LNCaP clone FGC (cell line): ENCODE data around the gene ARHGEF3.

Experiments used
- DNase-seq: peaks from one replicate; pipeline ENCODE4 v3.0.0-alpha.2; 2011; ENCODE audit warnings: low read depth
- H3K4me3 ChIP-seq: 2 replicates; pipeline ENCODE4 v1.5.1; 2011; ENCODE audit warnings: mild to moderate bottlenecking, low read depth, low read length, control low read depth
- TF ChIP-seq, protein P1 (sequence below): IDR thresholded peaks from 2 replicates; pipeline ENCODE4 v1.5.1; 2012; ENCODE audit warnings: mild to moderate bottlenecking; ENCODE audit not compliant: control insufficient read depth, insufficient read depth; ENCODE audit errors: extremely low read depth

ARHGEF3 gene

DNA sequence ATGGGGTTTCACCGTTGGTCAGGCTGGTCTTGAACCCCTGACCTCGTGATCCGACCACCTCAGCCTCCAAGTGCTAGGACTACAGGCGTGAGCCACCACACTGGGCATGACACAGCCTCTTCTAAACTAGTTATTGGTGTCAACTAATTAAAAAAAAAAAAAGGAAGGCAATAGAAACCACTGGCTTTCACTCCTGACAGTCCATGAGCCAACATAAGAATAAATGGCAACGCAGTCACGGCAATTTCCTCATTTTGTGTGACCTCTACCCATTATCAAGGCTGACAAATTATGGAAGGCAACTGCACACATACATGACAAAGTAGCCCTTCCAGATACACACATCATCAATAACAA lies 5.9 kb downstream of the ARHGEF3 start:
- DNase-seq = no peak
- H3K4me3 ChIP-seq = no peak overlapping the region
- TF ChIP-seq, protein P1, sequence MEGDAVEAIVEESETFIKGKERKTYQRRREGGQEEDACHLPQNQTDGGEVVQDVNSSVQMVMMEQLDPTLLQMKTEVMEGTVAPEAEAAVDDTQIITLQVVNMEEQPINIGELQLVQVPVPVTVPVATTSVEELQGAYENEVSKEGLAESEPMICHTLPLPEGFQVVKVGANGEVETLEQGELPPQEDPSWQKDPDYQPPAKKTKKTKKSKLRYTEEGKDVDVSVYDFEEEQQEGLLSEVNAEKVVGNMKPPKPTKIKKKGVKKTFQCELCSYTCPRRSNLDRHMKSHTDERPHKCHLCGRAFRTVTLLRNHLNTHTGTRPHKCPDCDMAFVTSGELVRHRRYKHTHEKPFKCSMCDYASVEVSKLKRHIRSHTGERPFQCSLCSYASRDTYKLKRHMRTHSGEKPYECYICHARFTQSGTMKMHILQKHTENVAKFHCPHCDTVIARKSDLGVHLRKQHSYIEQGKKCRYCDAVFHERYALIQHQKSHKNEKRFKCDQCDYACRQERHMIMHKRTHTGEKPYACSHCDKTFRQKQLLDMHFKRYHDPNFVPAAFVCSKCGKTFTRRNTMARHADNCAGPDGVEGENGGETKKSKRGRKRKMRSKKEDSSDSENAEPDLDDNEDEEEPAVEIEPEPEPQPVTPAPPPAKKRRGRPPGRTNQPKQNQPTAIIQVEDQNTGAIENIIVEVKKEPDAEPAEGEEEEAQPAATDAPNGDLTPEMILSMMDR = no peak

DNA sequence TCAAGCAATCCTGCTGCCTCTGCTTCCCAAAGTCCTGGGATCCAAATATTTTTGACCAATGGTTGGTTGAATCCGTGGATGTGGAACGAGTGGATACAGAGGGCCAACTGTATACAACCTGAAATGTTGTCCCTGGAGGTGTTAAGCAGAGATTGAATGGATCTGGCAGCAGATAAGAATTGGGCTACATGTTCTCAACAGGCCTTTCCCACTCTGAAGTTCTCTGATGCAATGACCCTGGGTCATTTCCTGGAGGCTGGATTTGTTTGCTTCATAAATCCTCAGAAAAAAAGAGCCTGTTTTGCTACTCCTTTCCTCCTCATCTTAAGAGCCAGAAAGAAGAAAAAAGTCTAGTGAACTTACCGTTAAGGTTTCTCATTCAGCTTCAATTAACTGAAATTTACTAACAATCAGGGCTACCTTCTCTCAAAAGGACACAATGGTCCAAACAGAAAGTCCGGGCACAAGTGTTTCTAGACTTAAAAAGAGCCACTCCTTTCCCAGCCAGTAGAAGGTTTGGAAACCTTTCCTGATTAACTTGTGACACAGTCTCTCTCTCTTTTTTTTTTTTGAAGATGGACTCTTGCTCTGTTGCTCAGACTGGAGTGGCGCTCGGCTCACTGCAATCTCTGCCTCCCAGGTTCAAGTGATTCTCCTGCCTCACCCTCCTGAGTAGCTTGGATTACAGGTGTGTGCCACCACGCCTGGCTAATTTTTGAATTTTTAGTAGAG lies 6.5 kb downstream of the ARHGEF3 start:
- TF ChIP-seq, protein P1 = no peak
- no peak overlapping the region for H3K4me3 ChIP-seq
- DNase-seq = no peak

DNA sequence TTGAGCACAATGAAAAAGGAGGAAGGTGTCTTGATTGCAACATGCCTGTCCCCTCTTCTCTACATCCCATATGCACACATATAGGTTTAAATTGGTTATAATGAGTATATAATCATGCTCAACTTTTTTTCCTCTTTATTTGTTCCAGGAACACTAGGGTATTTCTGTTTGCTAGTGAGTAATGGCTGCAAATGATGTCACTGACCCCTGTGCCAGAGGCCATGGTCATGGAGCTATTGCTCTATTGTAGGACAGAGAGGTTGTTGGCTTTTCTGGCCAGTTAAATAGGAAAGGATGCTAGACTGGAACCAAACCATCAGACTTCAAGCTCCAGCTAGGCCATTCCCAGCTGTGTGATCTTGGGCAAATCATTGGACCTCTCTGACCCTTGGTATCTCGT lies 9.6 kb downstream of the ARHGEF3 start:
- no peak for DNase-seq
- no peak overlapping the region for H3K4me3 ChIP-seq
- TF ChIP-seq, protein P1 = no peak

DNA sequence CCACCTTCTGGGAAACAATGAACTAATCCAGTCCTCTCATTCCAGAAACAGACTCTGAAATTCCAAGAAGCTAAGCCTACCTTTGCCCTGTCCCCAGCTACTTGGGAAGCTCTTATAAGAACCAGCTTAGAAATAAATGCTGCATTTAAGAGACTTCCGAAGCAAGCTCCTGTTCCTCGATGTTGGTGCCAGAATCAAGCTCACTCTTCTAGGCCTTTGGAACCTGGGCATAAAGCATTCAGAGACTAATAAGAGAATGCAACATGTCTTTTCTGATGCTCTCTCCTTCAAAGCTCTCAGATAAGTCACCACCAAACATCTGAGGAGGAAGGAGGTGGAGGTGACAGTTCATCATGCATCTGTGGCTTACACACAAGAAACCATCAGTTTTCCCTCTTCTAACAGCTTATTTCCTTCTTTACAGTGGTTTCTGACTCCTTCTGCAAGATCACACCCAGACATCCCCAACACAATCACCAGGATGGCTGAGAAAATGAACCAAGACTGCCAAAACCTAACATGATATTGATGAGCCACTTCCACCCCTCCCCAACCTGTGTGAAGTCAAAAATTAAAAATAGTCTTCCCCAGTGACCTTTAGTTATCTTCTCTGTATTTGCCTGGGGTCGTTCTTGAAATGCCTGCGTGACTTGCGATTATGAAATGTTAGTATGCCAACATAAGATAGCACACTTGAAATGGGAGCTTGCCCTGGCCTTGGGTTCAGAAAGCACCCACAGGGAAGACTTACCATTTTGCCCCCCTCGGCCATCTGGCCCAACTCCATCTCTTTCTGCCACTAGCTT lies 11.5 kb downstream of the ARHGEF3 start:
- no peak overlapping the region for H3K4me3 ChIP-seq
- TF ChIP-seq, protein P1 = no peak
- DNase-seq = no peak

DNA sequence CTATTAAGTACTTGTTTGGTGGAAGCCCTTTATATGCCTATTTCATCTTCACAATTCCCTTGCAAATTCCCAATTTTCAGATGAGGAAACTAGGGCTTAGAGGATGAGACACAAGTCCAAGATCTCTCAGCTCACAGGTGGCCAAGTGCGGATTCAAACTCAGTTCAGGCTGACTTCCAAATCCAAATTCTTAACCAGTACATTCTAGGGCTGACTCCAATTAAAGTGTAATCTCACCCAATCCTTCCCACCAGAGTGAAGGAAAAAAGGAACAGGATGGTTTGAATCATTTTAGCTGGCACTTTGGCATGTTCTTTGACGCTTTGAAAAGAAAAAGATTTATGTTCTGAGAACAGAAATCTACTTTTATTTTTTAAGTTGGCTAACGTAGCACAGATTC lies 12.7 kb downstream of the ARHGEF3 start:
- TF ChIP-seq, protein P1 = no peak
- H3K4me3 ChIP-seq = no peak overlapping the region
- DNase-seq = no peak

DNA sequence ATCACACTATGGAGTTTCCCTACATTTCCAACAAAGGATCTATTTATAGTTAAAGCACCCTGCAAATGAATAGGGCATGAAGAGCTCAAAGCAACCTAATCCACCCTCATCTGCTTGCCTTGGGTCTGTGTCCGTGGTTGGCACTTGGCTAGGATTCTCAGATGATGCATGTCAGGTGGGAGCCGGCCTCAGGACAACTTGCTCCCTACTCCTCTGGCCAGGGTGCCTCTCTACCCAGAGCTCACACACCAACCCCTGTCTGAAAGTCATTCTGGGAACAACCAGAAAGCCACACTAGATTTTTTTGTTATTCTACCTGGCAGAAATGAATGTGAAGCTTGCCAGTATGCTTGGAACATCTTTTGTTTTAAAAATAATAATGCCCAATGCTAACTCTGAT lies 13.2 kb downstream of the ARHGEF3 start:
- no peak overlapping the region for H3K4me3 ChIP-seq
- DNase-seq = no peak
- TF ChIP-seq, protein P1 = no peak
